ENCODE data around the gene SCAPER. TPM values are rescaled to one million over a fixed set of nuclear protein-coding genes. Genes with fewer than 3 reads are reported as not detected.

The SCAPER gene
- total RNA-seq, 2 donors from 2014 or later, result 15.2 to 17.8 TPM

DNA sequence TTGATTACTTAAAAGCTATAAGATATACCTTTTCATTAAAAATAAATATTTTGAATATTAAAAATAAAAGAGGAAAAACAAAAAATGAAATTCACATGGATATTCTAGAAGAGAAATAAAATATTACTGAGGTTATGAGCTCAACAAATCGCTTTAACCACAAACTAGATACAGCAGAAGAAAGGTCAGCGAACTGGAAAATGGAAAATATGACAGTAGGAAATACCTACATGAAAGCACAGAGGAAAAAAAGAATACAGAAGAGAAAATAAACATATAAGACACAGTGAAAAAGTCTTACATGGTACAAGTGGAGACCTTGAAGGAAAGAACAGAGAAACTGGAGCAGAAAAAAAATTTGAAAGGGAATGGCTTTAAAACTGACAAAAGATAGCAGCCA, 33.2 kb downstream of the SCAPER start:
- Histone ChIP-seq H3K27me3 (no peaks in the 10 kb centered on the region), H3K4me1 (no peaks in the 10 kb centered on the region), H3K9ac (ENCODE audit: low read depth in 2 of 2, low read length in 2 of 2) (no peak overlapping the region), H3K27ac (no peak overlapping the region), H3K9me3 (no peaks in the 10 kb centered on the region), H3K4me3 (no peak overlapping the region), H3K36me3 (no peaks in the 10 kb centered on the region)
- intact Hi-C loops (cut with DNase I), result no loop called here
- DNase-seq, result no peak
- TF ChIP-seq, protein P1, sequence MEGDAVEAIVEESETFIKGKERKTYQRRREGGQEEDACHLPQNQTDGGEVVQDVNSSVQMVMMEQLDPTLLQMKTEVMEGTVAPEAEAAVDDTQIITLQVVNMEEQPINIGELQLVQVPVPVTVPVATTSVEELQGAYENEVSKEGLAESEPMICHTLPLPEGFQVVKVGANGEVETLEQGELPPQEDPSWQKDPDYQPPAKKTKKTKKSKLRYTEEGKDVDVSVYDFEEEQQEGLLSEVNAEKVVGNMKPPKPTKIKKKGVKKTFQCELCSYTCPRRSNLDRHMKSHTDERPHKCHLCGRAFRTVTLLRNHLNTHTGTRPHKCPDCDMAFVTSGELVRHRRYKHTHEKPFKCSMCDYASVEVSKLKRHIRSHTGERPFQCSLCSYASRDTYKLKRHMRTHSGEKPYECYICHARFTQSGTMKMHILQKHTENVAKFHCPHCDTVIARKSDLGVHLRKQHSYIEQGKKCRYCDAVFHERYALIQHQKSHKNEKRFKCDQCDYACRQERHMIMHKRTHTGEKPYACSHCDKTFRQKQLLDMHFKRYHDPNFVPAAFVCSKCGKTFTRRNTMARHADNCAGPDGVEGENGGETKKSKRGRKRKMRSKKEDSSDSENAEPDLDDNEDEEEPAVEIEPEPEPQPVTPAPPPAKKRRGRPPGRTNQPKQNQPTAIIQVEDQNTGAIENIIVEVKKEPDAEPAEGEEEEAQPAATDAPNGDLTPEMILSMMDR (IDR thresholded peaks at IDR 0.05), result no peak

DNA sequence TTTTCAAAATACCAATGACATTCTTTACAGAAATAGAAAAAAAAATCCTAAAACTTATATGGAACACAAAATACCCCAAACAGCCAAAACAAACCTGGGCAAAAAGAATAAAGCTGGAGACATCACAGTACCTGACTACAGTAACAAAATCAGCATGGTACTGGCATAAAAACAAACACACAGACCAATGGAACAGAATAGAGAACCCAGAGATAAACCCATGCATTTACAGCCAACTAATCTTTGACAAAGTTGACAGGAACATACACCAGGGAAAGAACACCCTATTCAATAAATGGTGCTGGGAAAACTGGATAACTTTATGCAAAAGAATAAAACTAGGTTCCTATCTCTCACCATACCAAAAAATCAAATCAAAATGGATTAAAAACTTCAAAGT, 36.4 kb downstream of the SCAPER start:
- TF ChIP-seq, protein P1 (IDR thresholded peaks at IDR 0.05), result no peak
- Histone ChIP-seq H3K4me1 (no peaks in the 10 kb centered on the region), H3K9me3 (no peaks in the 10 kb centered on the region), H3K4me3 (no peak overlapping the region), H3K36me3 (no peaks in the 10 kb centered on the region), H3K9ac (ENCODE audit: low read depth in 2 of 2, low read length in 2 of 2) (no peak overlapping the region), H3K27ac (no peak overlapping the region), H3K27me3 (no peaks in the 10 kb centered on the region)
- intact Hi-C loops (cut with DNase I), result loop anchor here (5.0 kb wide), 1 partner anchor 681 kb away; no protein-coding TSS in a partner anchor
- no peak for DNase-seq

DNA sequence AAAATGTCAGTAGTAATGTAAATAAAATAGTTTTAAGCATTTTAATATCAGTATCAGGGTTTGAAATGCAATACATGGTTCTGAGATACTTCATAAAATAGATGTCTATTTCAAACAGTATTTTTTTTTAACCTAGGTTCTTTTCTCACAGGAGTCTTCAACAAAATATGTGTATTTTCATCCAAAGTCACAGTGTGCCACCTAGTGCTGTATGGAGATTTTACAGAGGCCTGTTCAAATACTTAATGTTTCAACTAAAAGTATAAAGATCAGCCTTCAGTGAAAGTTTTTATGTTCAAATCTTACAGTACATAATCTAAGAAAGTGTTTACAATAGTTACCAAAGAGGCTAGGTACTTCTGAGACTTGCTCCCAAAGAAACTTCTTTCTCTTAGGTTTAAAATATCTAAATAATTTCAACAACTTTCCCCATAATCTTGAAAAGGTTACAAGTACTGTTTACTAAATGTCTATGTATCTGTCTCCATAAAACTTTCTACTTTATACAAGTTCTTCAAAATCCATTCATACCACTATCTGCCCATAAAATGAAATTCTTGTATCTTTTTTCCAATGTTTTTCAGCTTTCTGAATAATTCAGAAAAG, 38.3 kb downstream of the SCAPER start:
- no peak overlapping the region for H3K27ac ChIP-seq
- DNase-seq, result no peak
- intact Hi-C loops (cut with DNase I), result loop anchor here (5.0 kb wide), 1 partner anchor 680 kb away; no protein-coding TSS in a partner anchor
- TF ChIP-seq, protein P1 (IDR thresholded peaks at IDR 0.05), result peak; percentile 37
- H3K36me3 ChIP-seq, result no peaks in the 10 kb centered on the region
- H3K4me1 ChIP-seq, result no peaks in the 10 kb centered on the region
- no peaks in the 10 kb centered on the region for H3K9me3 ChIP-seq
- no peaks in the 10 kb centered on the region for H3K27me3 ChIP-seq
- H3K4me3 ChIP-seq, result no peak overlapping the region
- no peak overlapping the region for H3K9ac ChIP-seq (ENCODE audit: low read depth in 2 of 2, low read length in 2 of 2)

DNA sequence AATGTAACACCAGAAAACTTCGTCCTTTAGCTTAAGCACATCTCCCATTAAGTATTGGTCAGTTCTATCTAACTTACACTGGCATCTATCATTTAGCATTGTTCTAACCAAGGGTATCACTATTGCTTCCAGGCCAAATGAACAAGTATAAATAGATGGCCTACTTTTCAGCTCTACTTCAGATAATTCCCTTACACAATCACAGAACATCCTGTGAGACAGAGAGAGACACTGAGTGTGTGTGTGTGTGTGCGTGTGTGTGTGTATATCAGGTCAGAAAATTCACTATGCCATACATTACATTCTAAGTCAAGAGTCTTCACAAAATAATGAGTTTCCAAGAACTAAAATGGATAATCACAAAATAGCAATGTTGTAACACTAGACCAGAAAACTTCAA, 39.1 kb downstream of the SCAPER start:
- Histone ChIP-seq H3K9me3 (no peaks in the 10 kb centered on the region), H3K4me3 (no peak overlapping the region), H3K27ac (no peak overlapping the region), H3K36me3 (no peaks in the 10 kb centered on the region), H3K4me1 (no peaks in the 10 kb centered on the region), H3K27me3 (no peaks in the 10 kb centered on the region), H3K9ac (ENCODE audit: low read depth in 2 of 2, low read length in 2 of 2) (no peak overlapping the region)
- TF ChIP-seq, protein P1 (IDR thresholded peaks at IDR 0.05), result no peak
- intact Hi-C loops (cut with DNase I), result loop anchor here (5.0 kb wide), 1 partner anchor 679 kb away; no protein-coding TSS in a partner anchor
- no peak for DNase-seq

DNA sequence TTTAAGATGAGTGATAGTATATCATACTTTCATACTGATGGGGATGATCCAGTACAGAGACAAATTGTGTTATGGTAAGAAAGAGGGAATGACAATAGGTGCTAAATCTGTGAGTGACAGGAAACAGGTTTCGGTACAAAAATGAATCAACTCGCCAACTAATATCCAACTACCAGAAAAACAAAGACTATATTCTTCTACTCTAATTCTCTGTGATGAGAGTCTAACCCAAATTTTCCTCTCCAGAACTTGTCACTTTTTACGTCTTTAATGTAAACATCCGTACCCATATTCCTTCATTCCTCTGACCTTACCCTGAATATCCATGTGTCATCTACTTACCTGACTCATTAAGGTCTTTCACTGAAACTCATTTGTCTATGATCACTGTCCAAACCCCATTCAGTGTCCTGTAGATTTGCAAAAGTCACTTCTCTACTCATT, 39.6 kb downstream of the SCAPER start:
- H3K9ac ChIP-seq (ENCODE audit: low read depth in 2 of 2, low read length in 2 of 2), result no peak overlapping the region
- no peak overlapping the region for H3K27ac ChIP-seq
- H3K4me3 ChIP-seq, result no peak overlapping the region
- intact Hi-C loops (cut with DNase I), result loop anchor here (5.0 kb wide), 1 partner anchor 678 kb away; no protein-coding TSS in a partner anchor
- TF ChIP-seq, protein P1 (IDR thresholded peaks at IDR 0.05), result no peak
- no peak for DNase-seq
- no peaks in the 10 kb centered on the region for H3K27me3 ChIP-seq
- no peaks in the 10 kb centered on the region for H3K36me3 ChIP-seq
- no peaks in the 10 kb centered on the region for H3K9me3 ChIP-seq
- H3K4me1 ChIP-seq, result no peaks in the 10 kb centered on the region
